K562 (cell line): Measurements from ENCODE around the gene SH3GLB2. TPM values are rescaled to one million over a fixed set of nuclear protein-coding genes. Genes with fewer than 3 reads are reported as not detected.

Experiments used
- PYGO2 ChIP-seq: fragments of 450-650 bp; IDR thresholded peaks from 2 replicates; pipeline ENCODE4 v1.6.1; 2016; ENCODE audit warnings: mild to moderate bottlenecking, missing genetic modification characterization, moderate library complexity, missing compliant biosample characterization
- SMAD1 ChIP-seq: fragments of 150-350 bp; IDR thresholded peaks from 2 replicates; pipeline ENCODE4 v1.6.1; 2014; ENCODE audit warnings: low read length, low read depth; ENCODE audit not compliant: partially characterized antibody
- ZFX ChIP-seq: sonication (generic); formaldehyde crosslinking; IDR thresholded peaks from 2 replicates; pipeline ENCODE4 v1.8.0; 2022; ENCODE audit warnings: mild to moderate bottlenecking, missing genetic modification reagents, moderate library complexity
- ZNF431 ChIP-seq: sonication (generic); formaldehyde crosslinking; IDR thresholded peaks from 2 replicates; pipeline ENCODE4 v1.8.0; 2022; ENCODE audit warnings: mild to moderate bottlenecking, missing genetic modification reagents
- polyA plus RNA-seq, 8 experiments: library from polyadenylated mRNA; depleted of rRNA in 4 of 8; stranded (reverse) in 5 of 8; unstranded in 3 of 8; fragments of >200 nt; fragmentation: Nextera tagmentation in 2 of 8; fragmentation: Illumina TruSeq in 1 of 8; extraction: Ambion mirVana in 2 of 8; extraction: Trizol in 1 of 8; gene quantifications; 2 replicates each; pipeline versions ENCODE4 v1.2.1 to v1.2.3, GENCODE V29; 2011 to 2014; ENCODE audit warnings: inconsistent platforms in 1 of 8, missing spikeins in 1 of 8
- total RNA-seq, 7 experiments: library from RNA; depleted of rRNA in 6 of 7; stranded (reverse); fragments of >200 nt in 6 of 7; fragmentation: Illumina TruSeq in 2 of 7; extraction: Trizol in 2 of 7; gene quantifications; 2 replicates each; pipeline versions ENCODE4 v1.2.1 to v1.2.3, GENCODE V29; 2011 to 2021; ENCODE audit warnings: low replicate concordance in 1 of 7
- TF ChIP-seq, protein P1 (sequence below): sonication (generic); formaldehyde crosslinking; IDR thresholded peaks from 2 replicates; pipeline ENCODE4 v1.8.0; 2022; ENCODE audit warnings: mild to moderate bottlenecking, missing genetic modification reagents
- TF ChIP-seq, protein P2 (sequence below): fragments of 250-450 bp; sonication (Bioruptor Pico); IDR thresholded peaks from 2 replicates; pipeline ENCODE4 v1.5.0; 2021; ENCODE audit warnings: mild to moderate bottlenecking, moderate library complexity
- TF ChIP-seq, protein P3 (sequence below), 2 experiments: IDR thresholded peaks; 2 replicates each; pipeline ENCODE4 v1.6.1; 2012; ENCODE audit warnings: improper control_type of control experiment in 2 of 2, low read depth in 2 of 2, low read length in 2 of 2, borderline replicate concordance in 1 of 2

The SH3GLB2 gene
- total and polyA plus RNA-seq, 9 of the 15 experiments (the other 6 are each of a cell fraction or from before 2014, with no cell fraction given) = 0.20 to 118 (median 58.8) TPM

DNA sequence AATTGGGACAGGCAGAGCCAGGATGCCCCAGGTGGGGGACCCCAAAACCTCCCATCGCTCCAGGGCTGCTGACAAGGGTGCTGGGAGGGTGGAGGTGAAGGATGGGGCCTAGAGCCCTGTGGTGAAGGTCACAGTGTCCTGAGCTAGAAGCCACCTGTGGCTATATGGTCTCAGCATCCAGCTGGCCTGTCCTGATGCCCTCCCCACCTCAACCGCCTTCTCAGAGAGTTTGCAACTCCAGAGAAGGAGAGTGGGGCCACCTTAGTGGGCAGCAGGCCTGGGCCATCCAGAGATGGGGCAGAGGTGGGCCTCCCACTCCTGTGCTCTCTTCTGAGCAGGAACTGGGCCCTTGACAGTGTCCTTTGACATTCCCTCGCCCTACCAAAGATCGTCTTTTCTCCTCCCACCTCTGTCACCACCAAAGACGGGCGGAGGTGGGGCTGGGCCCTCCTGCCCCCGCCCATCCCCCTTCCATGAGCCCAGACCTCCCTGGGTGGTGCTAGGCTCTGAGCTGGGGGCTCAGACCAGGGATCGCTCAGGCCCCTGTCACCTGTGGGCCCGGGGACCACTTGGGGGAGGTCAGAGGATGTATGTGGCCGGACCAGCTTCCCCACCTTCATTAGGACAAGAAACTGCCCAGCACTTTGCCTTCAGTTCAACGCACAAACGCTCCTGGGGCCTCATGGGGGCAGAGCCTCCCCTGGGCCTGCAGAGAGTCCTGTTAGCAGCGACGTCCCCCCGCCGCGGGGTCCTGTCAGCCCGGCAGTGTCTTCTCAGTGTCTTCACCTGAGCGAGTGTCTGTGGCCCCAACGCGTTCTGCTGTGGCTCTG lies 42.8 kb upstream of the SH3GLB2 start (continued):
- TF ChIP-seq, protein P1, sequence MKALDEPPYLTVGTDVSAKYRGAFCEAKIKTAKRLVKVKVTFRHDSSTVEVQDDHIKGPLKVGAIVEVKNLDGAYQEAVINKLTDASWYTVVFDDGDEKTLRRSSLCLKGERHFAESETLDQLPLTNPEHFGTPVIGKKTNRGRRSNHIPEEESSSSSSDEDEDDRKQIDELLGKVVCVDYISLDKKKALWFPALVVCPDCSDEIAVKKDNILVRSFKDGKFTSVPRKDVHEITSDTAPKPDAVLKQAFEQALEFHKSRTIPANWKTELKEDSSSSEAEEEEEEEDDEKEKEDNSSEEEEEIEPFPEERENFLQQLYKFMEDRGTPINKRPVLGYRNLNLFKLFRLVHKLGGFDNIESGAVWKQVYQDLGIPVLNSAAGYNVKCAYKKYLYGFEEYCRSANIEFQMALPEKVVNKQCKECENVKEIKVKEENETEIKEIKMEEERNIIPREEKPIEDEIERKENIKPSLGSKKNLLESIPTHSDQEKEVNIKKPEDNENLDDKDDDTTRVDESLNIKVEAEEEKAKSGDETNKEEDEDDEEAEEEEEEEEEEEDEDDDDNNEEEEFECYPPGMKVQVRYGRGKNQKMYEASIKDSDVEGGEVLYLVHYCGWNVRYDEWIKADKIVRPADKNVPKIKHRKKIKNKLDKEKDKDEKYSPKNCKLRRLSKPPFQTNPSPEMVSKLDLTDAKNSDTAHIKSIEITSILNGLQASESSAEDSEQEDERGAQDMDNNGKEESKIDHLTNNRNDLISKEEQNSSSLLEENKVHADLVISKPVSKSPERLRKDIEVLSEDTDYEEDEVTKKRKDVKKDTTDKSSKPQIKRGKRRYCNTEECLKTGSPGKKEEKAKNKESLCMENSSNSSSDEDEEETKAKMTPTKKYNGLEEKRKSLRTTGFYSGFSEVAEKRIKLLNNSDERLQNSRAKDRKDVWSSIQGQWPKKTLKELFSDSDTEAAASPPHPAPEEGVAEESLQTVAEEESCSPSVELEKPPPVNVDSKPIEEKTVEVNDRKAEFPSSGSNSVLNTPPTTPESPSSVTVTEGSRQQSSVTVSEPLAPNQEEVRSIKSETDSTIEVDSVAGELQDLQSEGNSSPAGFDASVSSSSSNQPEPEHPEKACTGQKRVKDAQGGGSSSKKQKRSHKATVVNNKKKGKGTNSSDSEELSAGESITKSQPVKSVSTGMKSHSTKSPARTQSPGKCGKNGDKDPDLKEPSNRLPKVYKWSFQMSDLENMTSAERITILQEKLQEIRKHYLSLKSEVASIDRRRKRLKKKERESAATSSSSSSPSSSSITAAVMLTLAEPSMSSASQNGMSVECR (CRISPR knock-in tag) = no peak
- TF ChIP-seq SMAD1 (no peak), ZFX (CRISPR knock-in tag) (peak; percentile 40; the same call in 1 of the 2 replicates), ZNF431 (CRISPR knock-in tag) (no peak), PYGO2 (tag) (no peak)
- TF ChIP-seq, protein P2, sequence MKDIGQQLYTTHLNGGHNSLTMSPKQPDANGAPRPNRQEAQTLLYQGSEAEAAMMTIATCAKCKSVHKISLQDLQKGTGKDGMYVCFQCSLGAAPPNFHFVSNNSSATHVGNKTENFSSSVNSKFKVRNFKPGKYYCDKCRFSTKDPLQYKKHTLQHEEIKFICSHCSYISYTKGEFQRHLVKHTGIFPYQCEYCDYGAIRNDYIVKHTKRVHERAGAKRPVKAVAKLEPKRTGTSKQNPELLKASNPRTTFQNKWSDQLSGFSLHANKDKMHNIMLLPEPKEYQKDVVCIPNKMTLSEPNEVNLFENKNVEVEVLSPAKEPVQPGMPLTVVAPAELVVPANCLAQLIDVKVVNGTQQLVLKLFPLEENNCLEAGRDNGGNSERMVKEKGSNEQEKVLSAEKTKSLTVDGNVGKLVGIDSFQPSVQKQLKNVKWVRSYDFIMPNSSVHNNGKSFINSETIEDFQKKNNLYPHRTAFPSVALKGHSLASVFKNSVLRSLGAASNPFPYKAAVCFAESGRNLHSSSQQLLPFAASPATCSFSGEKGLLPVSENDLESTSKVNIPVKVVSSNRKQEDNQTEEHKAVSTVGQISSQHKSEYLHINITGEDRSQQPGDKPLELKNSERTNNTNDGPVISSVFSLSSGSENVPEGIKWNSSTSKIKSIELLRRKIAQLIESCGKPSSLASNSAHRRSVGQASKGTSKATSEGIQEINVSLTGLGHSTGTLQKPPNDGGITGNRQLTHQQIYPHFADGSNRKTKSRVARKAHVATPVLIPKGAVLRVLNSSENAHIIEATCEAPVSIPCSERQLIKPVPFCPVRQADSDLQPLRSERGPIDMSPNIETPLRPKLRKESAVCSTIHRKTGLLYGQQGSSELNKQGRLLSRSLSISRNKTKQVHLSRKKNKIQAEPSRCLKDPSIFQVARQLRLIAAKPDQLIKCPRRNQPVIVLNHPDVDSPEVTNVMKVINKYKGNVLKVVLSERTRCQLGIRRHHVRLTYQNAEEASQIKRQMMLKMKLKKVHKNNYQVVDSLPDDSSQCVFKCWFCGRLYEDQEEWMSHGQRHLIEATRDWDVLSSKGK (CRISPR knock-in tag) = no peak
- TF ChIP-seq, protein P3, sequence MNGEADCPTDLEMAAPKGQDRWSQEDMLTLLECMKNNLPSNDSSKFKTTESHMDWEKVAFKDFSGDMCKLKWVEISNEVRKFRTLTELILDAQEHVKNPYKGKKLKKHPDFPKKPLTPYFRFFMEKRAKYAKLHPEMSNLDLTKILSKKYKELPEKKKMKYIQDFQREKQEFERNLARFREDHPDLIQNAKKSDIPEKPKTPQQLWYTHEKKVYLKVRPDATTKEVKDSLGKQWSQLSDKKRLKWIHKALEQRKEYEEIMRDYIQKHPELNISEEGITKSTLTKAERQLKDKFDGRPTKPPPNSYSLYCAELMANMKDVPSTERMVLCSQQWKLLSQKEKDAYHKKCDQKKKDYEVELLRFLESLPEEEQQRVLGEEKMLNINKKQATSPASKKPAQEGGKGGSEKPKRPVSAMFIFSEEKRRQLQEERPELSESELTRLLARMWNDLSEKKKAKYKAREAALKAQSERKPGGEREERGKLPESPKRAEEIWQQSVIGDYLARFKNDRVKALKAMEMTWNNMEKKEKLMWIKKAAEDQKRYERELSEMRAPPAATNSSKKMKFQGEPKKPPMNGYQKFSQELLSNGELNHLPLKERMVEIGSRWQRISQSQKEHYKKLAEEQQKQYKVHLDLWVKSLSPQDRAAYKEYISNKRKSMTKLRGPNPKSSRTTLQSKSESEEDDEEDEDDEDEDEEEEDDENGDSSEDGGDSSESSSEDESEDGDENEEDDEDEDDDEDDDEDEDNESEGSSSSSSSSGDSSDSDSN (IDR thresholded peaks at IDR 0.05; ENCODE audit: borderline replicate concordance in 1 of 2, low read depth in 2 of 2, low read length in 2 of 2) = no peak
- TF ChIP-seq, all 486 proteins: peak for 2
